Right lobe of liver (tissue), 6 donors: ENCODE measurements around the gene SPATA19. TPM values are rescaled to one million over a fixed set of nuclear protein-coding genes. Genes with fewer than 3 reads are reported as not detected.
A peak's percentile ranks its signal among the peaks of the same experiment; 100 is the strongest.

Source experiments
- ATAC-seq, 4 donors: fragments of 200-7000 bp; cut with Tn5 transposase; one replicate each; pipeline ENCODE4 v1.9.1; 2020; ENCODE audit warnings: mild to moderate bottlenecking in 4 of 4, moderate library complexity in 4 of 4
- DNase-seq, 3 donors: peaks; one replicate each; pipeline ENCODE4 v3.0.0-alpha.2; 2020
- H3K27ac ChIP-seq, 3 donors: fragments of 200-600 bp; one replicate each; pipeline ENCODE4 v1.8.0; 2022
- H3K27me3 ChIP-seq, 2 donors: fragments of 200-600 bp; one replicate each; pipeline ENCODE4 v1.8.0; 2022
- H3K36me3 ChIP-seq, 4 donors: fragments of 200-600 bp; sonication (generic) in 1 of 4; one replicate each; pipeline versions ENCODE4 v1.5.1 to v1.8.0; 2017 to 2022; ENCODE audit warnings: control low read depth in 1 of 4
- H3K4me1 ChIP-seq, 4 donors: fragments of 200-600 bp; sonication (generic) in 1 of 4; one replicate each; pipeline versions ENCODE4 v1.5.1 to v1.8.0; 2017 to 2022; ENCODE audit warnings: control low read depth in 1 of 4
- H3K4me3 ChIP-seq, 3 donors: fragments of 200-600 bp; one replicate each; pipeline ENCODE4 v1.8.0; 2022
- H3K9me3 ChIP-seq, 4 donors: fragments of 200-600 bp; sonication (generic) in 1 of 4; one replicate each; pipeline versions ENCODE4 v1.5.1 to v1.8.0; 2017 to 2022; ENCODE audit warnings: control low read depth in 1 of 4
- POLR2A ChIP-seq: fragments of 450-650 bp; IDR thresholded peaks from one replicate; pipeline ENCODE4 v1.6.1; 2017; ENCODE audit warnings: antibody characterized with exemption, mild to moderate bottlenecking
- WGBS: methylation state at CpG from one replicate; pipeline ENCODE4 v1.1.6; 2018; ENCODE audit warnings: low coverage, low lambda C conversion rate; ENCODE audit not compliant: insufficient coverage; ENCODE audit errors: missing lambda C conversion rate; 5-methylcytosine and 5-hydroxymethylcytosine counted together
- intact Hi-C, 2 donors: fragments of 100-400 bp; cut with DNase I; formaldehyde crosslinking; loops; one replicate each; pipeline versions ENCODE4 v1.11.2 to v1.14.1; 2022
- total RNA-seq, 6 experiments: library from RNA; depleted of rRNA in 2 of 6; stranded (reverse); fragments of >200 nt in 2 of 6; fragmentation: NEBNext Ultra II Directional in 3 of 6; extraction: Animal tissue kit (Norgen Biotek cat#: 25700) in 3 of 6; gene quantifications; one replicate each; pipeline versions ENCODE4 v1.1.0 to v1.2.4, GENCODE V29; 2016 to 2023
- TF ChIP-seq, protein P1 (sequence below), 4 donors: fragments of 200-600 bp in 3 of 4; fragments of 450-650 bp in 1 of 4; IDR thresholded peaks; one replicate each; pipeline versions ENCODE4 v1.5.1 to v1.8.0; 2016 to 2022; ENCODE audit warnings: antibody characterized with exemption in 4 of 4, mild to moderate bottlenecking in 2 of 4
- donor health status: DM: no; HTN: yes; CAD: no.
- donor health status: DM: no; HTN: no; CAD: no.
- donor health status: DM: no; HTN: no; CAD: no.
- donor health status: DM: no; HTN: yes; CAD: no.
- donor health status: DM: no; HTN: yes; CAD: no.

Gene SPATA19
- total RNA-seq, 6 experiments from 2014 or later: not detected

DNA sequence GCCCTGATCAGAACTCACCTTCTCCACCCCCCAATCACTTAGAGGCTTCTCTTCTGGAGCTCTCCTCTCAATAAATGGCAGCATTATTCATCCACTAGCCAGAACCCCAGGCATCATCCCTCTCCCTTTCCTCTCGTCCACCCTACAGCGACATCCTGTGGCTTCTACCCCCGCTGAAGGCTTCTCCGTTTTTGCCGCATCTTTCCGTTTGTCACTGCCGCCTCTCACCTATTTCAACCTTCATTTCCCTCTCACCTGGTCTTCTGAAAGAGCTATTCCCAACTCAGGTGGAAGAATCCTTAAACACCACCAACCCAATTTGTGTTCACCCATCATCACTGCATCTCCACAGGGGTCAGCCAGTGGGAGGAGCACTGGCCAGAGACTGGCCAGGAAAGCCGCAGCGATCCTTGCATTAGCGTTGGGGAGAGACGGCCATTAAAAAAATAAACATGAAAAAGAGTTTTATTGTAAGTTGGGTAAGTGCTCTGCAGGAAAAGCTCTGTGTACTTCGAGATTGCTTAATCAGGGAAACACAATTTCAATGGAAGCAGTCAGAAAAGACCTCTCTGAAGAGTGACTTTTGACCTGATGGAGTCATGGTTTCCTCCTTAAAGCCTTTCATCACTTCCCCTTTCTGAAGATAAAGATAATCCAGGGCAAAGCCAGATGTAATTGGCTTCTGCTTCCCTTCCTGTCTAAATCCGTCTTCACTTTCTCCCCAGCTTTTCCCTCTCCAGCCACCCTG lies 36.7 kb downstream of the SPATA19 start:
- Histone ChIP-seq H3K9me3 (no peaks in the 10 kb centered on the region), H3K4me1 (no peaks in the 10 kb centered on the region), H3K27ac (no peak overlapping the region), H3K4me3 (no peak overlapping the region), H3K36me3 (no peaks in the 10 kb centered on the region), H3K27me3 (no peaks in the 10 kb centered on the region)
- WGBS: 41% methylated on average over 13 of the region's 13 CpGs
- intact Hi-C loops: no loop called here
- TF ChIP-seq, protein P1, sequence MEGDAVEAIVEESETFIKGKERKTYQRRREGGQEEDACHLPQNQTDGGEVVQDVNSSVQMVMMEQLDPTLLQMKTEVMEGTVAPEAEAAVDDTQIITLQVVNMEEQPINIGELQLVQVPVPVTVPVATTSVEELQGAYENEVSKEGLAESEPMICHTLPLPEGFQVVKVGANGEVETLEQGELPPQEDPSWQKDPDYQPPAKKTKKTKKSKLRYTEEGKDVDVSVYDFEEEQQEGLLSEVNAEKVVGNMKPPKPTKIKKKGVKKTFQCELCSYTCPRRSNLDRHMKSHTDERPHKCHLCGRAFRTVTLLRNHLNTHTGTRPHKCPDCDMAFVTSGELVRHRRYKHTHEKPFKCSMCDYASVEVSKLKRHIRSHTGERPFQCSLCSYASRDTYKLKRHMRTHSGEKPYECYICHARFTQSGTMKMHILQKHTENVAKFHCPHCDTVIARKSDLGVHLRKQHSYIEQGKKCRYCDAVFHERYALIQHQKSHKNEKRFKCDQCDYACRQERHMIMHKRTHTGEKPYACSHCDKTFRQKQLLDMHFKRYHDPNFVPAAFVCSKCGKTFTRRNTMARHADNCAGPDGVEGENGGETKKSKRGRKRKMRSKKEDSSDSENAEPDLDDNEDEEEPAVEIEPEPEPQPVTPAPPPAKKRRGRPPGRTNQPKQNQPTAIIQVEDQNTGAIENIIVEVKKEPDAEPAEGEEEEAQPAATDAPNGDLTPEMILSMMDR (IDR thresholded peaks at IDR 0.05): no peak
- TF ChIP-seq POLR2A: no peak
- ATAC-seq (no peak), DNase-seq (no peak)

- Histone ChIP-seq H3K4me3 (no peak overlapping the region), H3K36me3 (no peaks in the 10 kb centered on the region), H3K9me3 (no peaks in the 10 kb centered on the region), H3K27ac (no peak overlapping the region), H3K27me3 (no peaks in the 10 kb centered on the region), H3K4me1 (no peaks in the 10 kb centered on the region)
- 53% methylated on average over 6 of the region's 7 CpGs for WGBS
- intact Hi-C loops: no loop called here
- no peak for DNase-seq
- ATAC-seq: no peak
- TF ChIP-seq POLR2A: no peak
- TF ChIP-seq, protein P1 (IDR thresholded peaks at IDR 0.05): no peak
Observed at GRCh38 chr11:133803026-133803425, 42.3 kb downstream of the SPATA19 start.

DNA sequence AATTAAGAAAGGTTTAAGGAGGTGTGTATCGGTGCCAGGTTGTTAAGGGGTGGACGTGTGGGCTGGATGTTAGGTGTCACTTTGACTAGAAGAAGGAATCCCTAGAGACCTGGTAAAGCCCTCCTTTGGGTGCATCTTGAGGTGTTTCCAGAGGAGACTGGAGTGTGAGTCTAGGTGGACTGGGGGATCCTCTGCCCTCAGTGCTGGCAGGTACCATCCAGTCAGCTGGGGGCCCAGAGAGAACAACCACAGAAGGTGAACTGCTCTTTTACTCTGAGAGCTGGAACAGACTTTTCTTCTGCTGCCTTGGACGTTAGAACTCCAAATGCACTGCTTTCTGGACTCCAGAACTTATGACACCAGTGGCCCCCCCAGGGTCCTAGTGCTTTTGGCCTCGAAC lies 44.0 kb downstream of the SPATA19 start:
- ATAC-seq: no peak
- no peak for TF ChIP-seq POLR2A
- TF ChIP-seq, protein P1 (IDR thresholded peaks at IDR 0.05): no peak
- H3K27me3 ChIP-seq: no peaks in the 10 kb centered on the region
- DNase-seq: no peak
- no peaks in the 10 kb centered on the region for H3K4me1 ChIP-seq
- H3K4me3 ChIP-seq: no peak overlapping the region
- no peaks in the 10 kb centered on the region for H3K36me3 ChIP-seq
- H3K9me3 ChIP-seq: no peaks in the 10 kb centered on the region
- 75% methylated on average over 2 of the region's 4 CpGs for WGBS
- intact Hi-C loops: no loop called here
- no peak overlapping the region for H3K27ac ChIP-seq

DNA sequence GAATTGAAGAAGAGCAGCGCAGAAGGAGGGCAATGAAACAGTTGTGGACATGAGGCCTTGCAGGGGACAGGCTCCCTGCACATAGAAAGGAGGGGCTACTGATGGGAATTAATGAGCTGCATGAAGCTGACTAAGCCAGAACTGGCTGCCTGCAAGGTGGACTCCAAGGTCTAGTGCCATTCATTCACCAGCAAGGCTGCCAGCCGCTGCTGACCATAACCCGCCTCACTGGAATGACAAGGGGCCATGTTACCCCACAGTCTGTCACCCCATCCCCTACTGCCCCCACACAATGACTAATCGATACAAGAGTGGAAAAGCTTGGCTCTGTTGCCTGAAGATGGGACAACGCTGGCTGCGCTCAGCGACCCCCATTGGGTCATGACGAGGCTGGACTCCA lies 44.6 kb downstream of the SPATA19 start:
- TF ChIP-seq, protein P1 (IDR thresholded peaks at IDR 0.05): no peak
- TF ChIP-seq POLR2A: no peak
- ATAC-seq: peak in 1 of 4 donors; percentile 10
- H3K9me3 ChIP-seq: no peaks in the 10 kb centered on the region
- no peak for DNase-seq
- no peaks in the 10 kb centered on the region for H3K27me3 ChIP-seq
- no peak overlapping the region for H3K27ac ChIP-seq
- intact Hi-C loops: no loop called here
- no peaks in the 10 kb centered on the region for H3K4me1 ChIP-seq
- no peak overlapping the region for H3K4me3 ChIP-seq
- no peaks in the 10 kb centered on the region for H3K36me3 ChIP-seq
- no CpG with 5 or more reads among the region's 8 CpGs for WGBS
